ENCODE results near the gene TTLL6.

TTLL6 gene

GRCh38 chr17:48735062-48735351 is 82.0 kb downstream of the TTLL6 start:
- no peak for DNase-seq

GRCh38 chr17:48734333-48735061 is 82.5 kb downstream of the TTLL6 start:
- DNase-seq, result no peak

GRCh38 chr17:48733632-48734328 is 83.2 kb downstream of the TTLL6 start:
- no peak for DNase-seq

- no peak for DNase-seq
Observed at GRCh38 chr17:48732688-48733629, 84.1 kb downstream of the TTLL6 start.

GRCh38 chr17:48731355-48731754 is 85.7 kb downstream of the TTLL6 start:
- DNase-seq, result no peak

GRCh38 chr17:48730240-48730550 is 86.8 kb downstream of the TTLL6 start:
- no peak for DNase-seq

- DNase-seq, result no peak
Observed at GRCh38 chr17:48729335-48730239, 87.4 kb downstream of the TTLL6 start.

GRCh38 chr17:48728232-48729231 is 88.5 kb downstream of the TTLL6 start, which contains the start of gene HOXB13:
Gene HOXB13 (minus strand): TSS chr17:48728750. CDS start chr17:48728593, 157 bp downstream.
- peak; percentile 42 for DNase-seq

GRCh38 chr17:48727415-48728175 is 89.4 kb downstream of the TTLL6 start:
- no peak for DNase-seq

GRCh38 chr17:48726916-48727286 is 90.1 kb downstream of the TTLL6 start:
- no peak for DNase-seq

- no peak for DNase-seq
Observed at GRCh38 chr17:48726114-48726915, 90.7 kb downstream of the TTLL6 start.

GRCh38 chr17:48725288-48726064 is 91.6 kb downstream of the TTLL6 start:
- DNase-seq, result no peak

GRCh38 chr17:48725004-48725287 is 92.1 kb downstream of the TTLL6 start:
- DNase-seq, result no peak

- DNase-seq, result peak; percentile 71
Observed at GRCh38 chr17:48724251-48725003, 92.6 kb downstream of the TTLL6 start.

GRCh38 chr17:48723423-48724250 is 93.4 kb downstream of the TTLL6 start:
- no peak for DNase-seq

- no peak for DNase-seq
Observed at GRCh38 chr17:48722915-48723422, 94.1 kb downstream of the TTLL6 start, which contains the start of gene PRAC2. Gene PRAC2 (plus strand): TSS chr17:48723185. CDS start chr17:48724411, 1,226 bp downstream.
